Suprapubic skin (tissue), 4 donors: ENCODE measurements around the gene HS6ST1. TPM values are rescaled to one million over a fixed set of nuclear protein-coding genes. Genes with fewer than 3 reads are reported as not detected.

Experiments used
- DNase-seq, 2 donors: peaks; one replicate each; pipeline ENCODE4 v3.0.0-alpha.2; 2019; ENCODE audit warnings: low spot score in 2 of 2
- H3K27ac ChIP-seq: fragments of 200-600 bp; sonication (generic); one replicate; pipeline ENCODE4 v1.5.1; 2019
- H3K27me3 ChIP-seq: fragments of 200-600 bp; sonication (generic); one replicate; pipeline ENCODE4 v1.5.1; 2019
- H3K36me3 ChIP-seq: fragments of 200-600 bp; sonication (generic); one replicate; pipeline ENCODE4 v1.5.1; 2019
- H3K4me1 ChIP-seq: fragments of 200-600 bp; sonication (generic); one replicate; pipeline ENCODE4 v1.5.1; 2019
- H3K4me3 ChIP-seq: fragments of 200-600 bp; sonication (generic); one replicate; pipeline ENCODE4 v1.5.1; 2019; ENCODE audit warnings: mild to moderate bottlenecking
- H3K9me3 ChIP-seq: fragments of 200-600 bp; sonication (generic); one replicate; pipeline ENCODE4 v1.5.1; 2019
- EP300 ChIP-seq: sonication (generic); formaldehyde crosslinking; IDR thresholded peaks from one replicate; pipeline ENCODE4 v1.6.1; 2017; ENCODE audit warnings: antibody characterized with exemption
- POLR2A ChIP-seq, 2 donors: fragments of 450-650 bp; IDR thresholded peaks; one replicate each; pipeline ENCODE4 v1.6.1; 2017; ENCODE audit warnings: antibody characterized with exemption in 2 of 2, mild to moderate bottlenecking in 2 of 2, moderate library complexity in 2 of 2
- POLR2AphosphoS5 ChIP-seq, 3 donors: sonication (generic); formaldehyde crosslinking; IDR thresholded peaks; one replicate each; pipeline ENCODE4 v1.6.1; 2017; ENCODE audit warnings: antibody characterized with exemption in 3 of 3
- WGBS: methylation state at CpG from one replicate; pipeline ENCODE4 v1.1.5; 2018; 5-methylcytosine and 5-hydroxymethylcytosine counted together
- total RNA-seq, 4 donors: library from RNA; depleted of rRNA; stranded (reverse); fragments of >200 nt; gene quantifications; one replicate each; pipeline ENCODE4 v1.1.0, GENCODE V29; 2016
- TF ChIP-seq, protein P1 (sequence below), 2 donors: fragments of 200-600 bp in 1 of 2; fragments of 450-650 bp in 1 of 2; sonication (generic) in 1 of 2; IDR thresholded peaks; one replicate each; pipeline ENCODE4 v1.5.1; 2016 to 2019; ENCODE audit warnings: antibody characterized with exemption in 2 of 2, mild to moderate bottlenecking in 1 of 2, moderate library complexity in 1 of 2

The HS6ST1 gene
- total RNA-seq, 4 donors from 2014 or later: 55.7 to 75.0 (median 67.3) TPM

DNA sequence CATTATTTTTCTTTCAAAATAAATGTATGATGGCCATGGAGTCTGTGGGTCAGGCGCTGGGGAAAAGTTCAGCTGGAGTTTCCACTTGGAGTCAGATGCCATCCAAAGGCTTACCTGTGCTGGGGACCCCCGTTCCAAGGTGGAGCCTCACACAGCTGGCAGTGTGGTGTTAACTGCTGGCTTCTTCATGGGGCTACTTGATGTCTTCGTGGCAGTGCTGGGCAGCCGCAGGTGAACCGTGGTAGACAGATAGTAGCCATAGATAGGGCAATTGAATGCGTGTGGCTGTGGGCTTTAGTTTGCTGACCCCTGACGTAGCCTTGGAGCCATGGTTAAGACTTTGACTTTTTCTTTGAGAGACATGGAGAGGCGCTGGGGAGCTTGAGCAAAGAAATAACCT, 83.1 kb downstream of the HS6ST1 start:
- 88% methylated on average over 8 of the region's 8 CpGs for WGBS
- peaks cover 13% of the 10 kb centered on the region for H3K4me1 ChIP-seq
- no peak overlapping the region for H3K4me3 ChIP-seq
- TF ChIP-seq, protein P1, sequence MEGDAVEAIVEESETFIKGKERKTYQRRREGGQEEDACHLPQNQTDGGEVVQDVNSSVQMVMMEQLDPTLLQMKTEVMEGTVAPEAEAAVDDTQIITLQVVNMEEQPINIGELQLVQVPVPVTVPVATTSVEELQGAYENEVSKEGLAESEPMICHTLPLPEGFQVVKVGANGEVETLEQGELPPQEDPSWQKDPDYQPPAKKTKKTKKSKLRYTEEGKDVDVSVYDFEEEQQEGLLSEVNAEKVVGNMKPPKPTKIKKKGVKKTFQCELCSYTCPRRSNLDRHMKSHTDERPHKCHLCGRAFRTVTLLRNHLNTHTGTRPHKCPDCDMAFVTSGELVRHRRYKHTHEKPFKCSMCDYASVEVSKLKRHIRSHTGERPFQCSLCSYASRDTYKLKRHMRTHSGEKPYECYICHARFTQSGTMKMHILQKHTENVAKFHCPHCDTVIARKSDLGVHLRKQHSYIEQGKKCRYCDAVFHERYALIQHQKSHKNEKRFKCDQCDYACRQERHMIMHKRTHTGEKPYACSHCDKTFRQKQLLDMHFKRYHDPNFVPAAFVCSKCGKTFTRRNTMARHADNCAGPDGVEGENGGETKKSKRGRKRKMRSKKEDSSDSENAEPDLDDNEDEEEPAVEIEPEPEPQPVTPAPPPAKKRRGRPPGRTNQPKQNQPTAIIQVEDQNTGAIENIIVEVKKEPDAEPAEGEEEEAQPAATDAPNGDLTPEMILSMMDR (IDR thresholded peaks at IDR 0.05): no peak
- TF ChIP-seq POLR2A (IDR thresholded peaks at IDR 0.05) (no peak), POLR2AphosphoS5 (IDR thresholded peaks at IDR 0.05) (no peak), EP300 (no peak)
- no peak for DNase-seq
- H3K36me3 ChIP-seq: no peaks in the 10 kb centered on the region
- no peaks in the 10 kb centered on the region for H3K27me3 ChIP-seq
- H3K27ac ChIP-seq: no peak overlapping the region
- H3K9me3 ChIP-seq: no peaks in the 10 kb centered on the region

DNA sequence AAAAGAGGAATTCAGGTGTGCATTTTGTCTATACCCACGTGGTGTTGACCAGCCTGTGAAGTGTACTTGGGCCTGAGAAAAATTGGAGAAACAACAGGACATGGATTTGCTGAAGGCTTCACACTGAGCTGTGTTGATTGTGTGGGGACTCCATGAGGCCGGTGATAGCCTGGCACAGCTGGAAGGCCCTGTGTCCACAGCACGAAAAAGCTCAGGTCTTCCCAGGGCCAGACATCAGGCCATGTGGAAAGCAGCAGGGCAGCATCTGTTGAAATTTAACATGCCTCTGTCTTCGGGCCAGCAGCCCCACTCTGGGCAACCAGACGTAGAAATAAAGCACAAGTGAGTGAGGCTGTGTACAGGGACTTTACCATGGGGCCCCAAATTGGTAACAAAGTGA, 84.1 kb downstream of the HS6ST1 start:
- no peak overlapping the region for H3K4me3 ChIP-seq
- 80% methylated on average over 5 of the region's 5 CpGs for WGBS
- TF ChIP-seq EP300: no peak
- no peak for TF ChIP-seq POLR2A (IDR thresholded peaks at IDR 0.05)
- no peak for TF ChIP-seq POLR2AphosphoS5 (IDR thresholded peaks at IDR 0.05)
- TF ChIP-seq, protein P1 (IDR thresholded peaks at IDR 0.05): no peak
- H3K27me3 ChIP-seq: no peaks in the 10 kb centered on the region
- no peak for DNase-seq
- peaks cover 13% of the 10 kb centered on the region for H3K4me1 ChIP-seq
- H3K27ac ChIP-seq: no peak overlapping the region
- H3K36me3 ChIP-seq: no peaks in the 10 kb centered on the region
- no peaks in the 10 kb centered on the region for H3K9me3 ChIP-seq

DNA sequence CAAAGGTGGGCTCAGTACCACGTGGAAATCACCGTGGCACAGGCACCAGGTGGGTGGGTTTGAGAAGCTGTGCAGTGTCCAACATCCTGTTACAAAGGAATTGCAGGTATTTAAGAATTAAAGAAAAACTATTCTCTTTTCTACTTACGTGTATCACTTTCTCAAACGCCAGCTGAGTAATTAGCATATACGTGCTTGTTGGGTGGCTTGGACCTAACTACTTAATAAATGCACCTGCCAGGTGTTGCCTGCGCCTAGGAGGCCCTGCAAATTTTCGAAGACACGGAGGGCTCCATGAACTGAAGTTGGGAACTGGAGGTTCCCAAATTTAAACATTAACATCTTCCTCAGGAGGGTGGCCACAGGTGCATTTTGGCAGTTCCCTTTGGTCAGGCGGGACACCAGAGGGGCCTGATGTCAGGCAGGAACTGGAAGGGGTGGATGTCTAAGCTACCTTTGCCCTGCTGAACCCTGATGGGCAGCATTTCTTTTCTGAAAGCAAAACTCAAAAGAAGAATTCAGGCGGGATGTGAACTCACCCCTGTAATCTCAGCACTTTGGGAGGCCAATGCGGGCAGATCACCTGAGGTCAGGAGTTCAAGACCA, 84.8 kb downstream of the HS6ST1 start:
- DNase-seq: no peak
- no peak overlapping the region for H3K27ac ChIP-seq
- H3K36me3 ChIP-seq: no peaks in the 10 kb centered on the region
- peaks cover 13% of the 10 kb centered on the region for H3K4me1 ChIP-seq
- 45% methylated on average over 10 of the region's 11 CpGs for WGBS
- no peak for TF ChIP-seq POLR2A (IDR thresholded peaks at IDR 0.05)
- no peaks in the 10 kb centered on the region for H3K27me3 ChIP-seq
- H3K9me3 ChIP-seq: no peaks in the 10 kb centered on the region
- peak overlapping the region; percentile 79 for H3K4me3 ChIP-seq

DNA sequence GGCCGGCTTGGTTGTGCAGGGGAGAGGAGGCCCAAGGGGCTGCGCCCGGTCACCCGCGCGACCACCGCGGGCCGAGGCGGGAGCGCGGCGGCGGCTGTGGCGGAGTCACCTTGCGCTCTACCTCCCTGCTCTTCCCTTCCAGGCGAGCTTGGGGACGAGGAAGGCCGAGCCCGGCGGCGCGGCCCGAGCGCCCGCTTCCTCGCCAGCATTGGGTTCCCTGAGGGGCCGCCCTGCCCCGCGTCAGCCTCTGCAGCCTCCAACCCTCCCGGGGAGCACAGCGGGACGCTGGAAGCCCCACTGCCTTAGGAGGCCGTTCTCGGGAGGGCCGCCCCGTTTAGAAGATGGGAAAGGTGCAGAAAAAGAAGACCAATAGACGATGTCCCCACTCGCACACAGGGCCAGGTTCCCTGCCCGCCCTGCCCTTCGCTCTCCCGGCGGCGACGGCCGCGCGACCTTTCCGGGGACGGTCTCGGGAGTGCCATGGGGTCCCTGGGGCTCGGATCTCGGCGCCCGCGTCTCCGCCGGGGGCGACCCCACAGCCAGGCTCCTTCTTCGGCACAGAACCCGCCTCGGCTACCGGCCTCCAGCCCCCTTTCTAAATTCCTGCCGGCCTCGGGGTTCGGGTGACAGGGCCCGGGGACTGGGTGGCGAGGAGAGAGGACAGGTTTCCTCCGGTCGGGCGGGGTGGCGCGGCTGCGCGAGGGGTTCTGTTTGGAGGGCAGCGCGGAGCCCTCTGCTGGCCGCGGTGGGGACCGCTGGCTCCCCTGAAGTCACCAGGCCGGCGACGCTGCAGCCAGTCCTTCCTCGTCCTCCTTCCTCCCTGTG, 85.5 kb downstream of the HS6ST1 start:
- DNase-seq: peak; percentile 87 to 94
- Histone ChIP-seq H3K36me3 (no peaks in the 10 kb centered on the region), H3K4me1 (peaks cover 13% of the 10 kb centered on the region), H3K9me3 (no peaks in the 10 kb centered on the region), H3K4me3 (peak overlapping the region; percentile 79), H3K27me3 (no peaks in the 10 kb centered on the region), H3K27ac (peak overlapping the region; percentile 50)
- TF ChIP-seq EP300 (no peak), POLR2A (IDR thresholded peaks at IDR 0.05) (no peak)
- TF ChIP-seq, protein P1 (IDR thresholded peaks at IDR 0.05): peak; percentile 53 to 94
- WGBS: under 1% methylated on average over 50 of the region's 84 CpGs

DNA sequence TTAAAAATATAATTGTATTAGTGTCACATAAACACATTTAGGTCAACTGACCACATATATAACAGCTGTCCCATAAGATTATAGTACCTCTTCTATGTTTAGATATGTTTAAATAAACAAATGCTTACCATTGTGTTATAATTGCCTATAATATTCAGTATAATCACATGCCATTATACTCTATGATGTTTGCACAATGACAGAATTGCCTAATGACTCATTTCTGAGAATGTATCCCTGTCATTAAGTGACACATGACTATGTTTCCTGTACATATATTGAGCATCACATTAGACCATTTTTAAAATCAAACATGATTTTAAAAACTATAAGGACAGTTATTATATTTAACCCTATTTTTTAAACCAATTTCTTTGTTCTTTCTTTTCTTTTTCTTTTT, 89.8 kb downstream of the HS6ST1 start:
- H3K36me3 ChIP-seq: no peaks in the 10 kb centered on the region
- H3K27ac ChIP-seq: no peak overlapping the region
- H3K9me3 ChIP-seq: no peaks in the 10 kb centered on the region
- no peak for DNase-seq
- H3K4me1 ChIP-seq: peaks cover 13% of the 10 kb centered on the region
- TF ChIP-seq POLR2A (IDR thresholded peaks at IDR 0.05) (no peak), EP300 (no peak), POLR2AphosphoS5 (IDR thresholded peaks at IDR 0.05) (no peak)
- TF ChIP-seq, protein P1 (IDR thresholded peaks at IDR 0.05): no peak
- H3K27me3 ChIP-seq: no peaks in the 10 kb centered on the region
- no peak overlapping the region for H3K4me3 ChIP-seq
